ENCODE measurements around the gene OAS3. TPM values are rescaled to one million over a fixed set of nuclear protein-coding genes. Genes with fewer than 3 reads are reported as not detected.

OAS3 gene
- total and polyA plus RNA-seq, 9 of the 15 experiments (the other 6 are each of a cell fraction or from before 2014, with no cell fraction given) = 0.21 to 2.0 (median 0.83) TPM

GRCh38 chr12:112992541-112993398 lies 54.5 kb downstream of the OAS3 start (continued):
- TF ChIP-seq CTCFL (IDR thresholded peaks at IDR 0.05; ENCODE audit: borderline replicate concordance, insufficient read depth, low read depth, low read length, poor library complexity, severe bottlenecking) = peak; percentile 61
- TF ChIP-seq SMC3 (conservative IDR thresholded peaks at IDR 0.05; ENCODE audit: insufficient read depth, low read depth, low read length) = peak; percentile 75
- peak in 1 of 2 experiments; percentile 36; a peak in 1 of 4 replicates for TF ChIP-seq TEAD1 (CRISPR knock-in tag; IDR thresholded peaks at IDR 0.05)
- TF ChIP-seq CBX1 (IDR thresholded peaks at IDR 0.05; ENCODE audit: low read depth) = peak; percentile 90; the same call in 1 of the 2 replicates
- TF ChIP-seq MYC (IDR thresholded peaks at IDR 0.05; ENCODE audit: low read depth, low read length) = peak; percentile 44; the same call in 1 of the 2 replicates
- no peak for TF ChIP-seq MYC (CRISPR knock-in tag; IDR thresholded peaks at IDR 0.05; ENCODE audit: borderline replicate concordance, low read depth)
- no peak for TF ChIP-seq ELK3 (CRISPR knock-in tag; IDR thresholded peaks at IDR 0.05)
- no peak for TF ChIP-seq ZNF174 (CRISPR knock-in tag; IDR thresholded peaks at IDR 0.05)
- TF ChIP-seq, protein P1, sequence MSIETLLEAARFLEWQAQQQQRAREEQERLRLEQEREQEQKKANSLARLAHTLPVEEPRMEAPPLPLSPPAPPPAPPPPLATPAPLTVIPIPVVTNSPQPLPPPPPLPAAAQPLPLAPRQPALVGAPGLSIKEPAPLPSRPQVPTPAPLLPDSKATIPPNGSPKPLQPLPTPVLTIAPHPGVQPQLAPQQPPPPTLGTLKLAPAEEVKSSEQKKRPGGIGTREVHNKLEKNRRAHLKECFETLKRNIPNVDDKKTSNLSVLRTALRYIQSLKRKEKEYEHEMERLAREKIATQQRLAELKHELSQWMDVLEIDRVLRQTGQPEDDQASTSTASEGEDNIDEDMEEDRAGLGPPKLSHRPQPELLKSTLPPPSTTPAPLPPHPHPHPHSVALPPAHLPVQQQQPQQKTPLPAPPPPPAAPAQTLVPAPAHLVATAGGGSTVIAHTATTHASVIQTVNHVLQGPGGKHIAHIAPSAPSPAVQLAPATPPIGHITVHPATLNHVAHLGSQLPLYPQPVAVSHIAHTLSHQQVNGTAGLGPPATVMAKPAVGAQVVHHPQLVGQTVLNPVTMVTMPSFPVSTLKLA (conservative IDR thresholded peaks at IDR 0.05) = peak; percentile 40 to 43; a peak in 2 of 4 replicates
- TF ChIP-seq RAD21 (CRISPR knock-in tag; conservative IDR thresholded peaks at IDR 0.05 in 1 of 2, IDR thresholded peaks at IDR 0.05 in 1 of 2) = peak; percentile 69 to 84
- TF ChIP-seq, protein P2, sequence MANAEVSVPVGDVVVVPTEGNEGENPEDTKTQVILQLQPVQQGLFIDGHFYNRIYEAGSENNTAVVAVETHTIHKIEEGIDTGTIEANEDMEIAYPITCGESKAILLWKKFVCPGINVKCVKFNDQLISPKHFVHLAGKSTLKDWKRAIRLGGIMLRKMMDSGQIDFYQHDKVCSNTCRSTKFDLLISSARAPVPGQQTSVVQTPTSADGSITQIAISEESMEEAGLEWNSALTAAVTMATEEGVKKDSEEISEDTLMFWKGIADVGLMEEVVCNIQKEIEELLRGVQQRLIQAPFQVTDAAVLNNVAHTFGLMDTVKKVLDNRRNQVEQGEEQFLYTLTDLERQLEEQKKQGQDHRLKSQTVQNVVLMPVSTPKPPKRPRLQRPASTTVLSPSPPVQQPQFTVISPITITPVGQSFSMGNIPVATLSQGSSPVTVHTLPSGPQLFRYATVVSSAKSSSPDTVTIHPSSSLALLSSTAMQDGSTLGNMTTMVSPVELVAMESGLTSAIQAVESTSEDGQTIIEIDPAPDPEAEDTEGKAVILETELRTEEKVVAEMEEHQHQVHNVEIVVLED (CRISPR knock-in tag; IDR thresholded peaks at IDR 0.05) = no peak
- peak; percentile 98 to 99 (median 99) for TF ChIP-seq CTCF (IDR thresholded peaks at IDR 0.05 in 2 of 3, conservative IDR thresholded peaks at IDR 0.05 in 1 of 3; ENCODE audit: insufficient read depth in 2 of 3, low read depth in 1 of 3, low read length in 3 of 3)
- 0 out of 2 replicates have a peak, but pooled peaks have one; percentile 30 for TF ChIP-seq ELF1 (tag; IDR thresholded peaks at IDR 0.05)
- TF ChIP-seq CBX3 (IDR thresholded peaks at IDR 0.05; ENCODE audit: borderline replicate concordance in 1 of 2, low read length in 2 of 2) = peak in 1 of 2 experiments; percentile 93; a peak in 1 of 3 replicates
- no peak for TF ChIP-seq NFE2 (IDR thresholded peaks at IDR 0.05; ENCODE audit: low read depth)
- TF ChIP-seq CHD4 (IDR thresholded peaks at IDR 0.05; ENCODE audit: insufficient read depth, insufficient replicate concordance, low read depth, low read length, poor library complexity, severe bottlenecking) = peak; percentile 34
